ENCODE measurements around the gene HEPN1. TPM values are rescaled to one million over a fixed set of nuclear protein-coding genes. Genes with fewer than 3 reads are reported as not detected.

The HEPN1 gene
- total RNA-seq, 4 donors from 2014 or later: 0.56 TPM; not detected in 3

Other genes starting within 250 kb of the HEPN1 start
- 10 to 100 TPM; 14.7 to 24.9 (median 20.0) TPM for gene SIAE, start 245.5 kb upstream of the HEPN1 start, total RNA-seq
- gene SPA17, start 245.3 kb upstream of the HEPN1 start, total RNA-seq: 1 to 10 TPM; 2.8 to 4.8 (median 4.3) TPM
- gene NRGN, start 179.3 kb upstream of the HEPN1 start, total RNA-seq: 1 to 10 TPM; 1.0 to 3.2 (median 2.0) TPM
- gene VSIG2, start 167.0 kb upstream of the HEPN1 start, total RNA-seq: 10 to 100 TPM in 1 of 4 donors, 1 to 10 TPM in 3; 1.4 to 14.1 (median 3.9) TPM
- 100 to 1,000 TPM in 1 of 4 donors, 10 to 100 TPM in 3; 23.0 to 116 (median 62.6) TPM for gene ESAM, start 157.0 kb upstream of the HEPN1 start, total RNA-seq
- 10 to 100 TPM; 12.9 to 27.1 (median 16.2) TPM for gene MSANTD2, start 118.8 kb upstream of the HEPN1 start, total RNA-seq
- gene ROBO3, start 53.8 kb upstream of the HEPN1 start, total RNA-seq: 10 to 100 TPM; 24.5 to 71.5 (median 27.9) TPM
- 100 to 1,000 TPM in 1 of 4 donors, 10 to 100 TPM in 3; 31.7 to 152 (median 75.2) TPM for gene ROBO4, start 21.4 kb upstream of the HEPN1 start, total RNA-seq
- 10 to 100 TPM in 3 of 4 donors, 1 to 10 TPM in 1; 8.5 to 37.3 (median 21.3) TPM for gene HEPACAM, start 16.8 kb downstream of the HEPN1 start, total RNA-seq
- 1 to 10 TPM in 3 of 4 donors, under 1 TPM in 1; 0.88 to 2.4 (median 1.1) TPM for gene CCDC15, start 35.0 kb downstream of the HEPN1 start, total RNA-seq
- 10 to 100 TPM; 15.6 to 26.0 (median 21.5) TPM for gene SLC37A2, start 144.1 kb downstream of the HEPN1 start, total RNA-seq
- gene TMEM218, start 192.4 kb downstream of the HEPN1 start, total RNA-seq: 10 to 100 TPM; 17.0 to 24.4 (median 21.9) TPM
- 1 to 10 TPM in 2 of 4 donors, under 1 TPM in 2; 0.19 to 2.7 (median 0.82) TPM for gene PKNOX2, start 245.5 kb downstream of the HEPN1 start, total RNA-seq